ENCODE results near the gene ALOX15.
"Not testable (repeated sequence)": the region's sequence is repeated elsewhere in the genome, so short reads cannot be mapped to it uniquely, and the experiment has no call there.

ALOX15 gene

GRCh38 chr17:4639301-4640059 lies 2.0 kb downstream of the ALOX15 start:
- H3K9me3 ChIP-seq (ENCODE audit: low read length); H3K4me3 ChIP-seq (ENCODE audit: low read length); H2AFZ ChIP-seq (ENCODE audit: low read depth, low read length); H3K36me3 ChIP-seq (ENCODE audit: insufficient read depth, low read length); H3K4me1 ChIP-seq (ENCODE audit: insufficient read depth, low read length): not testable (repeated sequence)
- peaks cover 68% of the 10 kb centered on the region for H3K27me3 ChIP-seq (ENCODE audit: insufficient read depth, low read length)

- not testable (repeated sequence) for H3K4me3 ChIP-seq (ENCODE audit: low read length); H2AFZ ChIP-seq (ENCODE audit: low read depth, low read length); H3K4me1 ChIP-seq (ENCODE audit: insufficient read depth, low read length); H3K36me3 ChIP-seq (ENCODE audit: insufficient read depth, low read length); H3K9me3 ChIP-seq (ENCODE audit: low read length)
- peaks cover 64% of the 10 kb centered on the region for H3K27me3 ChIP-seq (ENCODE audit: insufficient read depth, low read length)
Measured at GRCh38 chr17:4638766-4639165, 2.7 kb downstream of the ALOX15 start.

GRCh38 chr17:4636474-4637100 lies 4.9 kb downstream of the ALOX15 start:
- Histone ChIP-seq H3K36me3 (ENCODE audit: insufficient read depth, low read length) (no peaks in the 10 kb centered on the region), H3K4me3 (ENCODE audit: low read length) (no peak overlapping the region), H2AFZ (ENCODE audit: low read depth, low read length) (no peak overlapping the region), H3K27me3 (ENCODE audit: insufficient read depth, low read length) (peaks cover 46% of the 10 kb centered on the region), H3K4me1 (ENCODE audit: insufficient read depth, low read length) (peaks cover 3% of the 10 kb centered on the region), H3K9me3 (ENCODE audit: low read length) (no peaks in the 10 kb centered on the region)

GRCh38 chr17:4635823-4636375 lies 5.6 kb downstream of the ALOX15 start:
- no peak overlapping the region for H3K4me3 ChIP-seq (ENCODE audit: low read length)
- no peaks in the 10 kb centered on the region for H3K36me3 ChIP-seq (ENCODE audit: insufficient read depth, low read length)
- H3K27me3 ChIP-seq (ENCODE audit: insufficient read depth, low read length) = peaks cover 39% of the 10 kb centered on the region
- no peak overlapping the region for H2AFZ ChIP-seq (ENCODE audit: low read depth, low read length)
- no peaks in the 10 kb centered on the region for H3K4me1 ChIP-seq (ENCODE audit: insufficient read depth, low read length)
- H3K9me3 ChIP-seq (ENCODE audit: low read length) = no peaks in the 10 kb centered on the region

GRCh38 chr17:4634976-4635375 lies 6.5 kb downstream of the ALOX15 start:
- Histone ChIP-seq H3K4me3 (ENCODE audit: low read length) (no peak overlapping the region), H3K27me3 (ENCODE audit: insufficient read depth, low read length) (peaks cover 35% of the 10 kb centered on the region), H2AFZ (ENCODE audit: low read depth, low read length) (no peak overlapping the region), H3K9me3 (ENCODE audit: low read length) (no peaks in the 10 kb centered on the region), H3K4me1 (ENCODE audit: insufficient read depth, low read length) (no peaks in the 10 kb centered on the region), H3K36me3 (ENCODE audit: insufficient read depth, low read length) (no peaks in the 10 kb centered on the region)

GRCh38 chr17:4633643-4634042 lies 7.8 kb downstream of the ALOX15 start:
- no peak overlapping the region for H3K4me3 ChIP-seq (ENCODE audit: low read length)
- no peaks in the 10 kb centered on the region for H3K4me1 ChIP-seq (ENCODE audit: insufficient read depth, low read length)
- H3K9me3 ChIP-seq (ENCODE audit: low read length) = no peaks in the 10 kb centered on the region
- peaks cover 27% of the 10 kb centered on the region for H3K27me3 ChIP-seq (ENCODE audit: insufficient read depth, low read length)
- H3K36me3 ChIP-seq (ENCODE audit: insufficient read depth, low read length) = no peaks in the 10 kb centered on the region
- no peak overlapping the region for H2AFZ ChIP-seq (ENCODE audit: low read depth, low read length)

- Histone ChIP-seq H2AFZ (ENCODE audit: low read depth, low read length) (no peak overlapping the region), H3K4me1 (ENCODE audit: insufficient read depth, low read length) (no peaks in the 10 kb centered on the region), H3K9me3 (ENCODE audit: low read length) (no peaks in the 10 kb centered on the region), H3K36me3 (ENCODE audit: insufficient read depth, low read length) (no peaks in the 10 kb centered on the region), H3K4me3 (ENCODE audit: low read length) (no peak overlapping the region), H3K27me3 (ENCODE audit: insufficient read depth, low read length) (peaks cover 21% of the 10 kb centered on the region)
Measured at GRCh38 chr17:4632581-4632920, 8.9 kb downstream of the ALOX15 start.

GRCh38 chr17:4631836-4632580 lies 9.5 kb downstream of the ALOX15 start:
- H3K4me3 ChIP-seq (ENCODE audit: low read length) = no peak overlapping the region
- H3K36me3 ChIP-seq (ENCODE audit: insufficient read depth, low read length) = no peaks in the 10 kb centered on the region
- no peak overlapping the region for H2AFZ ChIP-seq (ENCODE audit: low read depth, low read length)
- no peaks in the 10 kb centered on the region for H3K4me1 ChIP-seq (ENCODE audit: insufficient read depth, low read length)
- no peaks in the 10 kb centered on the region for H3K9me3 ChIP-seq (ENCODE audit: low read length)
- H3K27me3 ChIP-seq (ENCODE audit: insufficient read depth, low read length) = peaks cover 21% of the 10 kb centered on the region

- no peak overlapping the region for H3K4me3 ChIP-seq (ENCODE audit: low read length)
- H3K36me3 ChIP-seq (ENCODE audit: insufficient read depth, low read length) = no peaks in the 10 kb centered on the region
- no peak overlapping the region for H2AFZ ChIP-seq (ENCODE audit: low read depth, low read length)
- no peaks in the 10 kb centered on the region for H3K4me1 ChIP-seq (ENCODE audit: insufficient read depth, low read length)
- H3K9me3 ChIP-seq (ENCODE audit: low read length) = no peaks in the 10 kb centered on the region
- peaks cover 15% of the 10 kb centered on the region for H3K27me3 ChIP-seq (ENCODE audit: insufficient read depth, low read length)
Measured at GRCh38 chr17:4631431-4631830, 10.0 kb downstream of the ALOX15 start.

GRCh38 chr17:4626734-4627256 lies 14.7 kb downstream of the ALOX15 start:
- H3K27me3 ChIP-seq (ENCODE audit: insufficient read depth, low read length) = peaks cover 8% of the 10 kb centered on the region
- H3K36me3 ChIP-seq (ENCODE audit: insufficient read depth, low read length) = no peaks in the 10 kb centered on the region
- H2AFZ ChIP-seq (ENCODE audit: low read depth, low read length) = no peak overlapping the region
- H3K4me1 ChIP-seq (ENCODE audit: insufficient read depth, low read length) = peaks cover 2% of the 10 kb centered on the region
- H3K9me3 ChIP-seq (ENCODE audit: low read length) = peaks cover under 1% of the 10 kb centered on the region
- H3K4me3 ChIP-seq (ENCODE audit: low read length) = no peak overlapping the region

GRCh38 chr17:4625181-4625617 lies 16.3 kb downstream of the ALOX15 start:
- peaks cover 2% of the 10 kb centered on the region for H3K9me3 ChIP-seq (ENCODE audit: low read length)
- H3K4me3 ChIP-seq (ENCODE audit: low read length) = no peak overlapping the region
- H3K27me3 ChIP-seq (ENCODE audit: insufficient read depth, low read length) = peaks cover 8% of the 10 kb centered on the region

GRCh38 chr17:4624451-4624911 lies 17.0 kb downstream of the ALOX15 start:
- H3K4me1 ChIP-seq (ENCODE audit: insufficient read depth, low read length); H3K9me3 ChIP-seq (ENCODE audit: low read length); H3K27me3 ChIP-seq (ENCODE audit: insufficient read depth, low read length); H3K4me3 ChIP-seq (ENCODE audit: low read length); H3K36me3 ChIP-seq (ENCODE audit: insufficient read depth, low read length); H2AFZ ChIP-seq (ENCODE audit: low read depth, low read length): not testable (repeated sequence)

More at GRCh38 chr17:4625181-4625617, 16.3 kb downstream of the ALOX15 start:
- Histone ChIP-seq H3K4me1 (ENCODE audit: insufficient read depth, low read length) (peaks cover 2% of the 10 kb centered on the region), H3K36me3 (ENCODE audit: insufficient read depth, low read length) (no peaks in the 10 kb centered on the region), H2AFZ (ENCODE audit: low read depth, low read length) (no peak overlapping the region)

GRCh38 chr17:4623249-4623648 lies 18.2 kb downstream of the ALOX15 start:
- Histone ChIP-seq H2AFZ (ENCODE audit: low read depth, low read length) (no peak overlapping the region), H3K9me3 (ENCODE audit: low read length) (peaks cover 2% of the 10 kb centered on the region), H3K27me3 (ENCODE audit: insufficient read depth, low read length) (peaks cover 8% of the 10 kb centered on the region), H3K4me3 (ENCODE audit: low read length) (no peak overlapping the region), H3K4me1 (ENCODE audit: insufficient read depth, low read length) (peaks cover 2% of the 10 kb centered on the region), H3K36me3 (ENCODE audit: insufficient read depth, low read length) (no peaks in the 10 kb centered on the region)

Data from neuron (in vitro differentiated cells).